ENCODE data around the gene KRAS. TPM values are rescaled to one million over a fixed set of nuclear protein-coding genes. Genes with fewer than 3 reads are reported as not detected.

KRAS gene
- total RNA-seq, 1 donor from 2014 or later, result 45.8 TPM

- POLR2A ChIA-PET, result interaction anchor here (0.7 to 1.9 kb wide), 3 partner anchors 29 to 139 kb away, joined by 3 to 7 read pairs (median 5); no protein-coding TSS in a partner anchor
- H3K4me1 Mint-ChIP-seq, result peaks cover 34% of the 10 kb centered on the region
- intact Hi-C loops (cut with micrococcal nuclease), result no loop called here
Measured at GRCh38 chr12:25245491-25245890, 5.2 kb downstream of the KRAS start.

GRCh38 chr12:25243680-25243990 lies 7.1 kb downstream of the KRAS start:
- Mint-ChIP-seq H3K27ac (no peak overlapping the region), H3K9me3 (no peaks in the 10 kb centered on the region), H3K36me3 (ENCODE audit: low read depth) (peaks cover 56% of the 10 kb centered on the region), H3K4me3 (no peak overlapping the region), H3K4me1 (peaks cover 23% of the 10 kb centered on the region), H3K27me3 (no peaks in the 10 kb centered on the region)
- intact Hi-C loops (cut with micrococcal nuclease), result no loop called here
- DNase-seq (no peak), ATAC-seq (ENCODE audit: low read depth) (no peak)
- CTCF ChIA-PET, result interaction anchor here (1.6 kb wide), 1 partner anchor 9 kb away, joined by 3 read pairs; no protein-coding TSS in a partner anchor
- no peak for TF ChIP-seq CTCF (IDR thresholded peaks at IDR 0.05)
- POLR2A ChIA-PET, result no interaction called here

More at GRCh38 chr12:25245491-25245890, 5.2 kb downstream of the KRAS start:
- no peak overlapping the region for H3K27ac Mint-ChIP-seq
- H3K36me3 Mint-ChIP-seq (ENCODE audit: low read depth), result peaks cover 49% of the 10 kb centered on the region
- CTCF ChIA-PET, result no interaction called here
- no peak overlapping the region for H3K4me3 Mint-ChIP-seq
- H3K27me3 Mint-ChIP-seq, result no peaks in the 10 kb centered on the region
- DNase-seq (no peak), ATAC-seq (ENCODE audit: low read depth) (no peak)
- no peaks in the 10 kb centered on the region for H3K9me3 Mint-ChIP-seq
- no peak for TF ChIP-seq CTCF (IDR thresholded peaks at IDR 0.05)

GRCh38 chr12:25242981-25243679 lies 7.6 kb downstream of the KRAS start:
- CTCF ChIA-PET, result interaction anchor here (1.6 kb wide), 1 partner anchor 9 kb away, joined by 3 read pairs; no protein-coding TSS in a partner anchor
- DNase-seq (no peak), ATAC-seq (ENCODE audit: low read depth) (no peak)
- no peaks in the 10 kb centered on the region for H3K9me3 Mint-ChIP-seq
- peaks cover 55% of the 10 kb centered on the region for H3K36me3 Mint-ChIP-seq (ENCODE audit: low read depth)
- peak overlapping the region; percentile 53 for H3K27ac Mint-ChIP-seq
- POLR2A ChIA-PET, result no interaction called here
- no peak overlapping the region for H3K4me3 Mint-ChIP-seq
- no peak for TF ChIP-seq CTCF (IDR thresholded peaks at IDR 0.05)
- no peaks in the 10 kb centered on the region for H3K27me3 Mint-ChIP-seq
- H3K4me1 Mint-ChIP-seq, result peaks cover 19% of the 10 kb centered on the region
- intact Hi-C loops (cut with micrococcal nuclease), result no loop called here

- CTCF ChIA-PET, result interaction anchor here (0.8 to 2.4 kb wide), 20 partner anchors 9 to 245 kb away, joined by 3 to 14 read pairs (median 4); partner anchors contain the start of genes DNAI7, ETFRF1 and KRAS
- no peak for DNase-seq
- Mint-ChIP-seq H3K4me3 (no peak overlapping the region), H3K27ac (no peak overlapping the region), H3K4me1 (peaks cover 15% of the 10 kb centered on the region), H3K9me3 (no peaks in the 10 kb centered on the region), H3K27me3 (no peaks in the 10 kb centered on the region), H3K36me3 (ENCODE audit: low read depth) (peaks cover 64% of the 10 kb centered on the region)
- peak; percentile 72 for ATAC-seq (ENCODE audit: low read depth)
- intact Hi-C loops (cut with micrococcal nuclease), result loop anchor here (1.0 to 2.0 kb wide), 3 partner anchors 9 to 146 kb away; partner anchors contain the start of gene KRAS
- TF ChIP-seq CTCF (IDR thresholded peaks at IDR 0.05), result peak; percentile 28
- POLR2A ChIA-PET, result interaction anchor here (0.6 to 2.0 kb wide), 10 partner anchors 9 to 142 kb away, joined by 3 to 18 read pairs (median 6); partner anchors contain the start of genes DNAI7, ETFRF1 and KRAS
Measured at GRCh38 chr12:25241167-25242020, 9.3 kb downstream of the KRAS start.

GRCh38 chr12:25236626-25237025 lies 14.1 kb downstream of the KRAS start:
- Mint-ChIP-seq H3K4me1 (peaks cover 7% of the 10 kb centered on the region), H3K36me3 (ENCODE audit: low read depth) (peaks cover 53% of the 10 kb centered on the region)
- POLR2A ChIA-PET, result interaction anchor here (1.5 kb wide), 1 partner anchor 14 kb away, joined by 3 read pairs; the partner anchor contains the start of gene KRAS

More at GRCh38 chr12:25236626-25237025, 14.1 kb downstream of the KRAS start:
- DNase-seq (no peak), ATAC-seq (ENCODE audit: low read depth) (no peak)
- H3K27ac Mint-ChIP-seq, result no peak overlapping the region
- CTCF ChIA-PET, result no interaction called here
- intact Hi-C loops (cut with micrococcal nuclease), result no loop called here
- H3K27me3 Mint-ChIP-seq, result no peaks in the 10 kb centered on the region
- H3K9me3 Mint-ChIP-seq, result no peaks in the 10 kb centered on the region
- TF ChIP-seq CTCF (IDR thresholded peaks at IDR 0.05), result no peak
- no peak overlapping the region for H3K4me3 Mint-ChIP-seq
